K562 (cell line): ENCODE data around the gene GPR149. TPM values are rescaled to one million over a fixed set of nuclear protein-coding genes. Genes with fewer than 3 reads are reported as not detected.

ENCODE experiments used
- ARID2 ChIP-seq: fragments of 450-650 bp; IDR thresholded peaks from 2 replicates; pipeline ENCODE4 v1.6.1; 2017; ENCODE audit warnings: antibody characterized with exemption, mild to moderate bottlenecking
- ATF1 ChIP-seq, 2 experiments: fragments of 450-650 bp in 1 of 2; IDR thresholded peaks; 2 replicates each; pipeline ENCODE4 v1.6.1; 2016; ENCODE audit warnings: missing compliant biosample characterization in 1 of 2, missing genetic modification characterization in 1 of 2
- E2F1 ChIP-seq: sonication (generic); formaldehyde crosslinking; IDR thresholded peaks from 2 replicates; pipeline ENCODE4 v1.8.1; 2023; ENCODE audit warnings: mild to moderate bottlenecking, missing genetic modification reagents, moderate library complexity
- KDM2B ChIP-seq: fragments of 250-450 bp; sonication (Bioruptor Pico); IDR thresholded peaks from 2 replicates; pipeline ENCODE4 v1.8.0; 2021; ENCODE audit warnings: mild to moderate bottlenecking, moderate library complexity
- MTA3 ChIP-seq: fragments of 450-650 bp; formaldehyde crosslinking; IDR thresholded peaks from 2 replicates; pipeline ENCODE4 v1.6.1; 2017; ENCODE audit warnings: mild to moderate bottlenecking, borderline replicate concordance
- NCOA4 ChIP-seq: fragments of 450-650 bp; IDR thresholded peaks from 2 replicates; pipeline ENCODE4 v1.6.1; 2018; ENCODE audit warnings: mild to moderate bottlenecking; ENCODE audit not compliant: partially characterized antibody
- NR2C1 ChIP-seq, 2 experiments: fragments of 450-650 bp; IDR thresholded peaks; 2 replicates each; pipeline ENCODE4 v1.6.1; 2017; ENCODE audit warnings: mild to moderate bottlenecking in 2 of 2, antibody characterized with exemption in 1 of 2, inconsistent platforms in 1 of 2, missing compliant biosample characterization in 1 of 2, missing genetic modification characterization in 1 of 2
- POLR2A ChIP-seq: fragments of 450-650 bp; conservative IDR thresholded peaks from 2 replicates; pipeline ENCODE4 v1.6.1; 2016
- STAG1 ChIP-seq: sonication (generic); formaldehyde crosslinking; IDR thresholded peaks from 2 replicates; pipeline ENCODE4 v1.5.0; 2020; ENCODE audit warnings: missing genetic modification reagents, borderline replicate concordance
- STAT6 ChIP-seq: sonication (generic); formaldehyde crosslinking; IDR thresholded peaks from 2 replicates; pipeline ENCODE4 v1.8.1; 2023; ENCODE audit warnings: mild to moderate bottlenecking, missing genetic modification reagents
- ZBTB12 ChIP-seq: fragments of 250-450 bp; sonication (Bioruptor Pico); IDR thresholded peaks from 2 replicates; pipeline ENCODE4 v1.4.0; 2020
- ZNF12 ChIP-seq: sonication (generic); formaldehyde crosslinking; IDR thresholded peaks from 2 replicates; pipeline ENCODE4 v1.4.0; 2020; ENCODE audit warnings: mild to moderate bottlenecking, missing genetic modification reagents
- polyA plus RNA-seq, 8 experiments: library from polyadenylated mRNA; depleted of rRNA in 4 of 8; stranded (reverse) in 5 of 8; unstranded in 3 of 8; fragments of >200 nt; fragmentation: Nextera tagmentation in 2 of 8; fragmentation: Illumina TruSeq in 1 of 8; extraction: Ambion mirVana in 2 of 8; extraction: Trizol in 1 of 8; gene quantifications; 2 replicates each; pipeline versions ENCODE4 v1.2.1 to v1.2.3, GENCODE V29; 2011 to 2014; ENCODE audit warnings: inconsistent platforms in 1 of 8, missing spikeins in 1 of 8
- total RNA-seq, 7 experiments: library from RNA; depleted of rRNA in 6 of 7; stranded (reverse); fragments of >200 nt in 6 of 7; fragmentation: Illumina TruSeq in 2 of 7; extraction: Trizol in 2 of 7; gene quantifications; 2 replicates each; pipeline versions ENCODE4 v1.2.1 to v1.2.3, GENCODE V29; 2011 to 2021; ENCODE audit warnings: low replicate concordance in 1 of 7
- TF ChIP-seq, protein P1 (sequence below), 2 experiments: fragments of 450-650 bp in 1 of 2; sonication (generic) in 1 of 2; formaldehyde crosslinking; conservative IDR thresholded peaks; 2 replicates each; pipeline versions ENCODE4 v1.4.0 to v1.8.1; 2020 to 2022; ENCODE audit warnings: mild to moderate bottlenecking in 1 of 2, missing genetic modification reagents in 1 of 2

Gene GPR149
- total and polyA plus RNA-seq, 9 of the 15 experiments (the other 6 are each of a cell fraction or from before 2014, with no cell fraction given), result not detected

GRCh38 chr3:154323891-154324738 is 105.9 kb downstream of the GPR149 start, which contains the start of gene DHX36 (continued):
- TF ChIP-seq STAT6 (CRISPR knock-in tag), result peak; percentile 59; the same call in 1 of the 2 replicates
- TF ChIP-seq E2F1 (CRISPR knock-in tag), result no peak
- no peak for TF ChIP-seq STAG1 (CRISPR knock-in tag)
- no peak for TF ChIP-seq ARID2
- peak; percentile 96 for TF ChIP-seq MTA3
- TF ChIP-seq ZBTB12, result peak; percentile 93
- no peak for TF ChIP-seq NCOA4
- peak; percentile 87 for TF ChIP-seq ATF1 (CRISPR knock-in tag; IDR thresholded peaks at IDR 0.05)
- TF ChIP-seq ATF1 (tag; IDR thresholded peaks at IDR 0.05), result peak; percentile 99
- peak; percentile 38; the same call in 1 of the 2 replicates for TF ChIP-seq ZNF12
- TF ChIP-seq NR2C1 (IDR thresholded peaks at IDR 0.05), result no peak; the same call in 1 of the 2 replicates
- TF ChIP-seq NR2C1 (tag; IDR thresholded peaks at IDR 0.05), result peak; percentile 50; the same call in 1 of the 2 replicates
- TF ChIP-seq, protein P1, sequence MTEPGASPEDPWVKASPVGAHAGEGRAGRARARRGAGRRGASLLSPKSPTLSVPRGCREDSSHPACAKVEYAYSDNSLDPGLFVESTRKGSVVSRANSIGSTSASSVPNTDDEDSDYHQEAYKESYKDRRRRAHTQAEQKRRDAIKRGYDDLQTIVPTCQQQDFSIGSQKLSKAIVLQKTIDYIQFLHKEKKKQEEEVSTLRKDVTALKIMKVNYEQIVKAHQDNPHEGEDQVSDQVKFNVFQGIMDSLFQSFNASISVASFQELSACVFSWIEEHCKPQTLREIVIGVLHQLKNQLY (CRISPR knock-in tag; conservative IDR thresholded peaks at IDR 0.05), result no peak
- TF ChIP-seq KDM2B (CRISPR knock-in tag), result no peak
- peak; percentile 93 for TF ChIP-seq POLR2A
